Natural killer cell treated with Interleukin-12 subunit alpha and Interleukin-12 subunit beta and Interleukin-15 and Interleukin-18, amount 100 ng/mL, for 72 hours (primary cell): ENCODE data around the gene WASF3. TPM values are rescaled to one million over a fixed set of nuclear protein-coding genes. Genes with fewer than 3 reads are reported as not detected.
"Not testable (repeated sequence)": the region's sequence is repeated elsewhere in the genome, so short reads cannot be mapped to it uniquely, and the experiment has no call there.

Experiments
- ATAC-seq, 2 donors: fragments of 150-1000 bp; cut with Tn5 transposase in 1 of 2; sonication (Bioruptor Pico), chemical (Tn5 transposase) in 1 of 2; 2 replicates each; pipeline ENCODE4 v1.10.0; 2021
- DNase-seq: peaks from one replicate; pipeline ENCODE4 v3.0.0; 2022; ENCODE audit warnings: low spot score
- H3K27ac Mint-ChIP-seq, 2 donors: 1 replicate in 1 of 2; 2 replicates in 1 of 2; pipeline ENCODE4 v1.8.0; 2022; ENCODE audit warnings: mixed read lengths in 2 of 2, mild to moderate bottlenecking in 1 of 2, moderate library complexity in 1 of 2
- H3K27me3 Mint-ChIP-seq, 2 donors: 1 replicate in 1 of 2; 2 replicates in 1 of 2; pipeline ENCODE4 v1.8.0; 2022; ENCODE audit warnings: mixed read lengths in 2 of 2
- H3K36me3 Mint-ChIP-seq: one replicate; pipeline ENCODE4 v1.8.0; 2022; ENCODE audit warnings: mixed read lengths
- H3K4me1 Mint-ChIP-seq, 2 donors: 1 replicate in 1 of 2; 2 replicates in 1 of 2; pipeline ENCODE4 v1.8.0; 2022; ENCODE audit warnings: low read depth in 2 of 2, mixed read lengths in 2 of 2, mild to moderate bottlenecking in 1 of 2
- H3K4me3 Mint-ChIP-seq: one replicate; pipeline ENCODE4 v1.8.0; 2022; ENCODE audit warnings: mixed read lengths
- H3K9me3 Mint-ChIP-seq: 2 replicates; pipeline ENCODE4 v1.8.0; 2022; ENCODE audit warnings: mixed read lengths
- total RNA-seq, 2 donors: library from RNA; stranded (reverse); gene quantifications; one replicate each; pipeline ENCODE4 v1.2.3, GENCODE V29; 2022

Gene WASF3
- total RNA-seq, 2 donors from 2014 or later = not detected

- DNase-seq (no peak), ATAC-seq (no peak)
- H3K36me3 Mint-ChIP-seq = no peaks in the 10 kb centered on the region
- no peak overlapping the region for H3K4me3 Mint-ChIP-seq
- H3K4me1 Mint-ChIP-seq = no peaks in the 10 kb centered on the region
- no peak overlapping the region for H3K27ac Mint-ChIP-seq
- H3K27me3 Mint-ChIP-seq = peaks cover 11 to 34% of the 10 kb centered on the region in 2 donors
- no peaks in the 10 kb centered on the region for H3K9me3 Mint-ChIP-seq
Measured at GRCh38 chr13:26604784-26605545, 47.5 kb downstream of the WASF3 start.

DNA sequence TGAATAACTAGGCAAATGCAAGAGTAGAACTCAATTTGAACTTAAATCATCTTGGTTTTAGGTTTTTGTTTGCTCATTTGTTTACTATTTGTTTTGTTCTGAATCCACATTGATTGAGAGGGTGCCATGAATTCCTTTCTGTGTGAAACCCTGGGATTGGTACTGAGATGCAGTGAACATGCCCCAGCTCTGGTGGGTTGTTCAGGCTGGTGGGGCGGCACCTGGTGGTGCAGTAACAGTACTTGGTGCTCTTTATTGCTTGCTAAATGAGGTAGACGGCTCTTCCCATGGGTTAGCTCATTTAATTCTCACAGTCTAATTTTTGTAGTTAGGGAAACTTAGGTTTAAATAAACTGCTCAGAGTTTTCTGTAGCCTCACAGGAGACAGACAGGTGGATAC is 48.4 kb downstream of the WASF3 start:
- DNase-seq (no peak), ATAC-seq (no peak)
- Mint-ChIP-seq H3K27me3 (peaks cover 16 to 29% of the 10 kb centered on the region in 2 donors), H3K27ac (no peak overlapping the region), H3K4me3 (no peak overlapping the region), H3K4me1 (no peaks in the 10 kb centered on the region), H3K36me3 (no peaks in the 10 kb centered on the region), H3K9me3 (no peaks in the 10 kb centered on the region)

GRCh38 chr13:26606631-26607030 is 49.1 kb downstream of the WASF3 start:
- no peak for DNase-seq
- no peaks in the 10 kb centered on the region for H3K4me1 Mint-ChIP-seq
- ATAC-seq = no peak
- H3K4me3 Mint-ChIP-seq = no peak overlapping the region
- no peaks in the 10 kb centered on the region for H3K9me3 Mint-ChIP-seq
- H3K27me3 Mint-ChIP-seq = peaks cover 19 to 23% of the 10 kb centered on the region in 2 donors
- no peak overlapping the region for H3K27ac Mint-ChIP-seq
- H3K36me3 Mint-ChIP-seq = no peaks in the 10 kb centered on the region

DNA sequence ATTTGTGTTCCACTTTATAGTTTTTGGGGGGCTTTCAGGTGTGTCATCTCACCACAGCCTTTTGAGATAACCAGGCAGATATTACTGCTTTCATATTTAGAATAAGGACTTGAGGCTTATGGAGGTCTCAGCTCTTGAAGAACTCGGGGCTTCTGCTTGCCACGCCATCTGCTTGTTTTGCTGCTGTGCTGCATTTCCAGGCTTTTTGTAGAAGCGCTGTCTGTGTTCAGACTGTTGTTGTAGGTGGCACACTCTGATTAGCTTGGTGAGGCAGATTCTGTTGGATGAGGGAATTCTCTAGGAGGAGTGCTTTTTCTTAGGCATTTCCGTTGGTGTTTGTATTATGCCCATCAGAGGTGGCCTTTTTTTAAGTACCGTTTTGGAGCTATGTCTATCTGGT is 57.2 kb downstream of the WASF3 start:
- Mint-ChIP-seq H3K27ac (no peak overlapping the region), H3K4me3 (no peak overlapping the region), H3K4me1 (no peaks in the 10 kb centered on the region), H3K36me3 (no peaks in the 10 kb centered on the region), H3K9me3 (no peaks in the 10 kb centered on the region), H3K27me3 (peaks cover 23 to 40% of the 10 kb centered on the region in 2 donors)
- ATAC-seq (no peak), DNase-seq (no peak)

- H3K27ac Mint-ChIP-seq = no peak overlapping the region
- ATAC-seq (no peak), DNase-seq (no peak)
- H3K36me3 Mint-ChIP-seq = no peaks in the 10 kb centered on the region
- H3K4me1 Mint-ChIP-seq = no peaks in the 10 kb centered on the region
- no peak overlapping the region for H3K4me3 Mint-ChIP-seq
- no peaks in the 10 kb centered on the region for H3K9me3 Mint-ChIP-seq
- H3K27me3 Mint-ChIP-seq = peaks cover 19 to 43% of the 10 kb centered on the region in 2 donors
Measured at GRCh38 chr13:26616126-26616525, 58.6 kb downstream of the WASF3 start.

GRCh38 chr13:26618726-26619125 is 61.2 kb downstream of the WASF3 start:
- Mint-ChIP-seq H3K27ac (no peak overlapping the region), H3K36me3 (peaks cover 7% of the 10 kb centered on the region)

DNA sequence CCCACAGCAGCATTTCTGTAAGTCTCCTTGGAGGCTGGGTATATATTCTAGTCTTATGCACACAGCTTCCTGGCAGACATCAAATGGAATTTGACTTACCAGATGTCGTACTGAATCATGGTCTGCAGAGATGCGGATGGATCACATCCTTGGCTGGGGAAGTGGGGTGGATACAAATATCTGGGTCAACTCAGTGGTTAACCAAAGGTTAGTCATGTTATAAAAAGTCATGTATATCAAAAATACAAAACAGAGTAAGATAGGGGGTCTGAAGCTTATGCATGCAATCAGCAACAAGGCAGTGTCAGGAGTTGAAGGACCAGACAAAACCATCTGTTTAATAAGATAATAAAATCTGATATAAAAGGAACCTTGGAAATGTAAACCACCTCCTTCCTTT is 61.9 kb downstream of the WASF3 start:
- H3K4me1 Mint-ChIP-seq = no peaks in the 10 kb centered on the region
- peaks cover 13% of the 10 kb centered on the region for H3K36me3 Mint-ChIP-seq
- H3K27me3 Mint-ChIP-seq = peaks cover 22 to 42% of the 10 kb centered on the region in 2 donors
- ATAC-seq (no peak), DNase-seq (no peak)
- H3K4me3 Mint-ChIP-seq = no peak overlapping the region
- H3K27ac Mint-ChIP-seq = no peak overlapping the region
- peaks cover 10% of the 10 kb centered on the region for H3K9me3 Mint-ChIP-seq

More at GRCh38 chr13:26618726-26619125, 61.2 kb downstream of the WASF3 start:
- Mint-ChIP-seq H3K4me3 (no peak overlapping the region), H3K27me3 (peaks cover 22 to 36% of the 10 kb centered on the region in 2 donors), H3K4me1 (no peaks in the 10 kb centered on the region), H3K9me3 (peaks cover 4% of the 10 kb centered on the region)
- no peak for DNase-seq
- no peak for ATAC-seq

DNA sequence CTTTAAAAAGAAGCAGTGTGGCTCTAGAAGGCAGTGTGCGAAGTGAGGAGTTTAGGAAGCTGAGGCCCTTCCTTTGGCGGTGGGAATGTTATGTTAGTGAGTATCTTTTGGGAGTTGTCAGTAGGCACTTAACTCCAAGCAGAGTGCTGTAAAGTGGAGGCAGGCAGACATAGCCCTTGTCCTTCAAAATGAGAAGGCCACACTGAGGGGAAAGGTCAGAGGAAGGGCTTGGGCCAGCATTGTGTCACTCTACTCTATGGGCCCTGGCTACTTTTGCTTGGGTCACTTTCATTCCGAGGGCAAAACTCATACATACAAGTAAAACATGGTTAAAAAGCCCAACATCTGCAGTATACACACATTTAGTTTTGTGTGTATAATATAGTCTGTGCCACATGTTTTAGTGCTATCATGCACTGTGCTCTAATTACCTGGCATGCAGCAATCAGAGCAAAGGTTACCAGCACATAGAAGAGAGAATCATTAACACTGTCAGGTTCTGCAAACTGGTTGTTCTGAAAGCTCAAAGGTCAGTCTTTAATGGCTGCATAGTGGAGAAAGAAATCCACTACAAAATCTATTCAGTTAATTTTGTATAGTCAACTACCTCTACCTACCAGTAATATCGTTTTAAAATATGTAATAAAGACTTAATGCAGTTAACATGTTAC is 64.4 kb downstream of the WASF3 start:
- Mint-ChIP-seq H3K27ac (no peak overlapping the region), H3K9me3 (peaks cover 11% of the 10 kb centered on the region), H3K27me3 (peaks cover 19 to 32% of the 10 kb centered on the region in 2 donors), H3K4me3 (no peak overlapping the region), H3K36me3 (peaks cover 17% of the 10 kb centered on the region), H3K4me1 (no peaks in the 10 kb centered on the region)
- DNase-seq = no peak
- ATAC-seq = no peak

DNA sequence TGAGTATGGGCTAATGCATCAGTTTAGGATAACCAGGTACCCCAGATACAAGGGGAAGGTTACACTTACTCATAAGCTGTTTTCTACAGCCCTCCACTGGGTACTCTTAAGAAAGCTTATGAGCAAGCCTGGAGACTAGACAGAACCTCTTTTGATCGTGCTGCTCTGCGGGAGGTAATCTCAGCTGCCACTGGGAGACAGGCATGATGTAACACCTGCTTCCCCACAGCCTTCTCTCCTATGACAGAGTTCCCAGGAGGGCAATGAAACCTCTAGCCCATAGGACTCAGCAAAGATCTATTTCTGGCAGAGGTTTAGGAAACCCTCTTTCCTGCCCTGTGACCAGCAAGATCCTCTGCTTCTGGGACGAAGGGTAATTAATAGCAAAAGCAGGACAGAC is 65.6 kb downstream of the WASF3 start:
- H3K9me3 Mint-ChIP-seq = peaks cover 11% of the 10 kb centered on the region
- DNase-seq = no peak
- H3K27ac Mint-ChIP-seq = no peak overlapping the region
- no peak overlapping the region for H3K4me3 Mint-ChIP-seq
- H3K36me3 Mint-ChIP-seq = peaks cover 17% of the 10 kb centered on the region
- peaks cover 17 to 24% of the 10 kb centered on the region in 2 donors for H3K27me3 Mint-ChIP-seq
- ATAC-seq = no peak
- H3K4me1 Mint-ChIP-seq = no peaks in the 10 kb centered on the region

GRCh38 chr13:26624572-26624971 is 67.1 kb downstream of the WASF3 start:
- no peak for ATAC-seq
- H3K27me3 Mint-ChIP-seq = peaks cover 9 to 10% of the 10 kb centered on the region in 2 donors
- DNase-seq = no peak
- H3K4me3 Mint-ChIP-seq = no peak overlapping the region
- H3K4me1 Mint-ChIP-seq = no peaks in the 10 kb centered on the region
- peaks cover 17% of the 10 kb centered on the region for H3K36me3 Mint-ChIP-seq
- peaks cover 11% of the 10 kb centered on the region for H3K9me3 Mint-ChIP-seq
- no peak overlapping the region for H3K27ac Mint-ChIP-seq

- DNase-seq (no peak), ATAC-seq (no peak)
- no peaks in the 10 kb centered on the region for H3K4me1 Mint-ChIP-seq
- peaks cover 17% of the 10 kb centered on the region for H3K36me3 Mint-ChIP-seq
- H3K27ac Mint-ChIP-seq = no peak overlapping the region
- no peak overlapping the region for H3K4me3 Mint-ChIP-seq
- peaks cover 4 to 6% of the 10 kb centered on the region in 2 donors for H3K27me3 Mint-ChIP-seq
- H3K9me3 Mint-ChIP-seq = peaks cover 11% of the 10 kb centered on the region
Measured at GRCh38 chr13:26626271-26626670, 68.8 kb downstream of the WASF3 start.

DNA sequence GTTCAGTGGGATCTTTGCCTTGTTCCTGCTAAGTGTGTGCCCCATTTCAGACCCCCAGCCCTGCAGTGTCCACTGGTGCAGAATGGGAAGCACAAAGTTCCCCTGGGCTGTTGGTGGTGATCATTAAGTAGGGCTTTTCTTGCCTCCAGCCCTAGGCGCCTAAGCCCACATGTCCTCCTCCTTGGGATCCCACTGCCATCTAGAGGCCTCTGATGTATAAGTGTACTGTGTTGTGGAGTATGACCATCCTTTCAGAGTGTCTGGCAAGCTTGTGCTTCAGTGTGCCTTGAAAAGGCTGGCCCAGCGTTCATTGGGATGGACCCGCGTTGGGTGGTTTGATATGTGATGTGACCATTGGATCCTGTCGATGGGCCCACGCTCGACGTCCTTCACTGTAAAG is 71.2 kb downstream of the WASF3 start:
- ATAC-seq (peak in 1 of 2 donors; percentile 52), DNase-seq (no peak)
- Mint-ChIP-seq H3K36me3 (peaks cover 10% of the 10 kb centered on the region), H3K4me3 (no peak overlapping the region), H3K4me1 (no peaks in the 10 kb centered on the region), H3K27ac (no peak overlapping the region), H3K9me3 (peaks cover 8% of the 10 kb centered on the region), H3K27me3 (peaks cover 0 to 6% of the 10 kb centered on the region in 2 donors)

DNA sequence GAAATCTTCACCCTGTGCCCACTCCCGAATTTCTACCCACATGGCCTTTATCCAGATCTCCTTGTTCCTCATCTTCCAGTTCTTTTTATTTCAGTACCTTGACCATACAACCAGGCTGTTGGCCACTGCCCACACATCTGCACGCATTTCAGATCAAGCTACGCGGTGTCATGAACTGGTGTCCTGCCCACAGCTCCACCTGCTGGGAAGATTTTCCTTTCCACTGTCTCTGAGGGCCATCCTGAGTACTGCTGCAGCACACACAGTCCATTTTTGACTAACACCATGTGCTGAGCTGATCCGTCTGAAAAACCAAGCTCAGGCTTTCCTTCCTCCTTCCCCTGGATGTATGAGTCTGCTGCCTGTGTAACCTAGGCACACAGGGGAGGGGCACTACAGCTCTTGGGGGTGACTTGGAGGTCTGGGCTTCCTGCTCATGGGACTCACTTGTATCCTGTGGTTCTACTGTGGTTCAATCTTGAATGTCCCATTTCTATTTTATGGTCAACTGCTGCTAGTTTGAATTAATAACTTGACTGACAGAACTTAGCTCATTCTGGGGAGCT is 71.9 kb downstream of the WASF3 start:
- peaks cover 2% of the 10 kb centered on the region for H3K9me3 Mint-ChIP-seq
- H3K36me3 Mint-ChIP-seq = peaks cover 4% of the 10 kb centered on the region
- no peak for DNase-seq
- no peak overlapping the region for H3K4me3 Mint-ChIP-seq
- ATAC-seq = peak in 1 of 2 donors; percentile 48
- no peaks in the 10 kb centered on the region for H3K27me3 Mint-ChIP-seq
- no peak overlapping the region for H3K27ac Mint-ChIP-seq
- H3K4me1 Mint-ChIP-seq = no peaks in the 10 kb centered on the region

GRCh38 chr13:26635634-26636033 is 78.2 kb downstream of the WASF3 start:
- H3K36me3 Mint-ChIP-seq, ATAC-seq, H3K4me3 Mint-ChIP-seq, H3K4me1 Mint-ChIP-seq, DNase-seq, H3K27ac Mint-ChIP-seq, H3K9me3 Mint-ChIP-seq: not testable (repeated sequence)
- H3K27me3 Mint-ChIP-seq = peaks cover 7 to 21% of the 10 kb centered on the region in 2 donors
